HEK293T (cell line): ENCODE data around the gene FBXL19.

ENCODE experiments used
- CTCF ChIA-PET: fragments of 350-600 bp; formaldehyde crosslinking; extraction: SDS; loops from one replicate; lab custom pipeline; 2021; ENCODE audit warnings: antibody characterized with exemption, inconsistent platforms; lab: Yijun Ruan, JAX
- POLR2A ChIA-PET: fragments of 350-600 bp; formaldehyde crosslinking; extraction: SDS; loops from one replicate; lab custom pipeline; 2020; ENCODE audit warnings: antibody characterized with exemption, inconsistent platforms; lab: Yijun Ruan, JAX
- DNase-seq: peaks from one replicate; pipeline ENCODE4 v3.0.0; 2012; ENCODE audit warnings: mixed read lengths; ENCODE audit errors: extremely low spot score
- ARNT ChIP-seq: fragments of 450-650 bp; IDR thresholded peaks from 2 replicates; pipeline ENCODE4 v1.6.1; 2017; ENCODE audit warnings: mild to moderate bottlenecking
- BHLHE40 ChIP-seq: fragments of 450-650 bp; IDR thresholded peaks from 2 replicates; pipeline ENCODE4 v1.6.1; 2016; ENCODE audit warnings: mild to moderate bottlenecking, moderate library complexity, borderline replicate concordance
- CTBP1 ChIP-seq: fragments of 450-650 bp; IDR thresholded peaks from 2 replicates; pipeline ENCODE4 v1.6.1; 2016; ENCODE audit warnings: borderline replicate concordance
- ELF4 ChIP-seq: fragments of 450-650 bp; IDR thresholded peaks from 2 replicates; pipeline ENCODE4 v1.6.1; 2017; ENCODE audit warnings: antibody characterized with exemption
- FOXA1 ChIP-seq: fragments of 450-650 bp; IDR thresholded peaks from 2 replicates; pipeline ENCODE4 v1.6.1; 2016; ENCODE audit warnings: mild to moderate bottlenecking
- FOXK2 ChIP-seq: fragments of 450-650 bp; IDR thresholded peaks from 2 replicates; pipeline ENCODE4 v1.6.1; 2016; ENCODE audit warnings: mild to moderate bottlenecking
- FOXM1 ChIP-seq: fragments of 450-650 bp; IDR thresholded peaks from 2 replicates; pipeline ENCODE4 v1.6.1; 2017; ENCODE audit warnings: mild to moderate bottlenecking, borderline replicate concordance
- HDGF ChIP-seq: fragments of 450-650 bp; IDR thresholded peaks from 2 replicates; pipeline ENCODE4 v1.6.1; 2017; ENCODE audit warnings: antibody characterized with exemption, borderline replicate concordance
- L3MBTL2 ChIP-seq: fragments of 450-650 bp; conservative IDR thresholded peaks from 2 replicates; pipeline ENCODE4 v1.6.1; 2016; ENCODE audit warnings: mild to moderate bottlenecking
- LEF1 ChIP-seq: fragments of 450-650 bp; IDR thresholded peaks from 2 replicates; pipeline ENCODE4 v1.6.1; 2017; ENCODE audit warnings: mild to moderate bottlenecking, borderline replicate concordance
- NFRKB ChIP-seq: fragments of 450-650 bp; IDR thresholded peaks from 2 replicates; pipeline ENCODE4 v1.6.1; 2016; ENCODE audit warnings: mild to moderate bottlenecking, moderate library complexity
- PKNOX1 ChIP-seq: fragments of 450-650 bp; IDR thresholded peaks from 2 replicates; pipeline ENCODE4 v1.6.1; 2016
- SP1 ChIP-seq: fragments of 450-650 bp; IDR thresholded peaks from 2 replicates; pipeline ENCODE4 v1.6.1; 2017
- SUZ12 ChIP-seq: fragments of 450-650 bp; IDR thresholded peaks from 2 replicates; pipeline ENCODE4 v1.6.1; 2016; ENCODE audit warnings: mild to moderate bottlenecking
- TARDBP ChIP-seq: fragments of 450-650 bp; IDR thresholded peaks from 2 replicates; pipeline ENCODE4 v1.6.1; 2016
- ZNF384 ChIP-seq: fragments of 450-650 bp; IDR thresholded peaks from 2 replicates; pipeline ENCODE4 v1.6.1; 2016

FBXL19 gene

GRCh38 chr16:30900588-30900987, 22.8 kb upstream of the FBXL19 start:
- TF ChIP-seq PKNOX1: no peak
- no peak for TF ChIP-seq CTBP1
- no peak for TF ChIP-seq NFRKB
- no peak for TF ChIP-seq ARNT
- TF ChIP-seq FOXA1: no peak
- TF ChIP-seq L3MBTL2: no peak
- TF ChIP-seq BHLHE40: no peak
- TF ChIP-seq ELF4: no peak
- no peak for TF ChIP-seq FOXM1
- no peak for TF ChIP-seq HDGF
- no peak for TF ChIP-seq TARDBP
- TF ChIP-seq ZNF384: no peak
- no peak for TF ChIP-seq SP1
- no peak for TF ChIP-seq SUZ12
- TF ChIP-seq FOXK2: no peak
- no peak for TF ChIP-seq LEF1
- DNase-seq: no peak

GRCh38 chr16:30901201-30902028, 22.0 kb upstream of the FBXL19 start:
- DNase-seq: no peak
- ChIA-PET CTCF (interaction anchor here (0.5 to 2.1 kb wide), 16 partner anchors 10 to 200 kb away, joined by 3 to 41 read pairs (median 5); no protein-coding TSS in a partner anchor), POLR2A (interaction anchor here (1.0 to 4.0 kb wide), 18 partner anchors 8 to 204 kb away, joined by 3 to 47 read pairs (median 5); partner anchors contain the start of genes BCL7C, FBXL19, PHKG2 and ZNF629)
- TF ChIP-seq ZNF384 (peak; percentile 83), ARNT (no peak)

More at GRCh38 chr16:30900588-30900987, 22.8 kb upstream of the FBXL19 start:
- ChIA-PET CTCF (interaction anchor here (0.6 to 2.1 kb wide), 4 partner anchors 11 to 94 kb away, joined by 3 to 41 read pairs (median 6); no protein-coding TSS in a partner anchor), POLR2A (interaction anchor here (1.0 to 4.0 kb wide), 9 partner anchors 8 to 152 kb away, joined by 3 to 47 read pairs (median 6); partner anchors contain the start of genes PHKG2 and ZNF629)

- POLR2A ChIA-PET: interaction anchor here (0.7 to 4.0 kb wide), 18 partner anchors 9 to 205 kb away, joined by 3 to 47 read pairs (median 5); partner anchors contain the start of genes BCL7C, FBXL19, PHKG2 and ZNF629
- CTCF ChIA-PET: interaction anchor here (0.7 to 2.1 kb wide), 13 partner anchors 10 to 120 kb away, joined by 3 to 41 read pairs (median 5); no protein-coding TSS in a partner anchor
- TF ChIP-seq FOXM1: peak; percentile 69; the same call in 1 of the 2 replicates
- no peak for TF ChIP-seq ZNF384
- no peak for TF ChIP-seq BHLHE40
- TF ChIP-seq ARNT: peak; percentile 74
- DNase-seq: peak; percentile 91
These were observed 21.1 kb upstream of the FBXL19 start for GRCh38 chr16:30902029-30902972.

- TF ChIP-seq FOXK2: no peak
- TF ChIP-seq NFRKB: no peak
- TF ChIP-seq ELF4: no peak
- TF ChIP-seq CTBP1: no peak
- TF ChIP-seq TARDBP: no peak
- no peak for TF ChIP-seq PKNOX1
- TF ChIP-seq L3MBTL2: no peak
- no peak for TF ChIP-seq BHLHE40
- TF ChIP-seq HDGF: no peak
- TF ChIP-seq ARNT: no peak
- TF ChIP-seq ZNF384: no peak
- TF ChIP-seq FOXM1: no peak
- no peak for TF ChIP-seq SP1
- no peak for TF ChIP-seq SUZ12
- TF ChIP-seq FOXA1: no peak
- TF ChIP-seq LEF1: no peak
- no peak for DNase-seq
- POLR2A ChIA-PET: interaction anchor here (1.1 to 4.0 kb wide), 12 partner anchors 9 to 116 kb away, joined by 3 to 47 read pairs (median 6); partner anchors contain the start of genes BCL7C and ZNF629
- CTCF ChIA-PET: interaction anchor here (1.3 to 2.1 kb wide), 7 partner anchors 17 to 121 kb away, joined by 4 to 41 read pairs (median 6); no protein-coding TSS in a partner anchor
These were observed 20.4 kb upstream of the FBXL19 start for GRCh38 chr16:30903002-30903401.

- DNase-seq: no peak
- CTCF ChIA-PET: interaction anchor here (1.0 kb wide), 1 partner anchor 59 kb away, joined by 4 read pairs; no protein-coding TSS in a partner anchor
- POLR2A ChIA-PET: interaction anchor here (2.5 to 3.1 kb wide), 2 partner anchors 10 to 97 kb away, joined by 12 to 22 read pairs; no protein-coding TSS in a partner anchor
- TF ChIP-seq ARNT (no peak), PKNOX1 (no peak), BHLHE40 (no peak), TARDBP (no peak), ZNF384 (no peak), FOXA1 (no peak), FOXK2 (no peak), NFRKB (no peak), LEF1 (no peak), L3MBTL2 (no peak), SUZ12 (no peak), CTBP1 (no peak), ELF4 (no peak), SP1 (no peak), HDGF (no peak), FOXM1 (no peak)
These were observed 19.8 kb upstream of the FBXL19 start for GRCh38 chr16:30903596-30903995.
